H54 (cell line): Measurements from ENCODE around the gene MYO9A.
"Not testable (repeated sequence)": the region's sequence is repeated elsewhere in the genome, so short reads cannot be mapped to it uniquely, and the experiment has no call there.

Source experiments
- DNase-seq: peaks from one replicate; pipeline ENCODE4 v3.0.0; 2011; ENCODE audit warnings: low spot score, mixed read lengths; ENCODE audit not compliant: insufficient read length
- FAIRE-seq: peaks from 3 replicates; lab custom pipeline; 2011; peaks lifted over from hg19 to GRCh38; lab: Jason Lieb, UNC
- POLR2A ChIP-seq: IDR thresholded peaks from 2 replicates; pipeline ENCODE4 v1.6.1; 2011; ENCODE audit warnings: low read depth, mild to moderate bottlenecking, low read length

The MYO9A gene

GRCh38 chr15:72092691-72093090, 25.3 kb downstream of the MYO9A start:
- FAIRE-seq: no peak
- DNase-seq: no peak
- no peak for TF ChIP-seq POLR2A

DNA sequence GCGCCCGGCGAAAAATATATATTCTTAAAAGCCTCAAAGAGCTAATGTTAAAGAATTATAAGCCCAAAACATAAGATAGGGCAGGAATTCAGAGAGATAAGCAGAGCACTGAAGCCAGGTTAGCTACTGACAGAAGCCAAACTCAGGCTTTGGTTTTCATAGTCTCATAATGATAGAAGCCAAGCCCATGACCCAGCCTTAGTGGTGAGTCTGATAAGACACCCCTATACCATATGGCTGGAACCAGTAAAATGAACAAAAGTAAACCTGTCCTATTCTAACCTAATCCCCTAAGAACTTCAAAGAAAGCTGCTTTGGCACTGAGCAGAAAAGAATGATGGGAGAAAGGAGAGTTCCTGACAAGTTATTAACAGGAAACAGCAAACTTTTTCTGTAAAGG, 25.9 kb downstream of the MYO9A start:
- DNase-seq (no peak), FAIRE-seq (no peak)
- TF ChIP-seq POLR2A: no peak

DNA sequence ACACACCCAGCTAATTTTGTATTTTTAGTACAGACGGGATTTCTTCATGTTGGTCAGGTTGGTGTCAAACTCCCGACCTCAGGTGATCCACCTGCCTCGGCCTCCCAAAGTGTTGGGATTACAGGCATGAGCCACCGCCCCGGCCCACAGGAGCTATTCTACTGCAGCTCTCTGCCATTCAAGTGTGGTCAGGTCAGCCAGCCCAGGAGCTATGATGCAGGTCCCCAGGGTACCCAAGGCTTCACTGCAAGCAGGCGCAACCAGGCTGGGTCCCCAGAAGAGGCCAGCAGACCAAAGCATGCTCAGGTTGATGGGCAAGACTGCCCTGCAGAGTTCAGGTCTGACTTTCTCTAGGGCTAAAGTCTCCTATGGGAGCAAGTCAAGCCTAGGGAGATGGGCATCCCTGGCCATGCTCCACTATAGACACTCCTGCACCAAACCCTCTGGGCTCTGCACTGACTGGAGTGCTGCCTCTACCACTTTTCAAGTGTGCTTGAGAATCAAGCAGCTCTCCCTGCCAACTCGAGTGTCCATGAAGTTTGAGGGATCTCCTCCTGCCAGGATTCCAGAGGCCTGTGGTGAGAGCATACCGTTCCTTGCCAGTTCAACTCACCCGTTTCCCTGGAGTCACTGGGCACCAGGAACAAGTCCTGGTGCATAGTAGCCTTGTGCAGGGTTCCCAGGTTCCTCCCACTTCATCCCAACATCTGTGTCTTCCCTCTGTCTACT, 30.9 kb downstream of the MYO9A start:
- TF ChIP-seq POLR2A: no peak
- DNase-seq: no peak
- FAIRE-seq: no peak

GRCh38 chr15:72086010-72086697, 31.8 kb downstream of the MYO9A start:
- FAIRE-seq: no peak
- DNase-seq: no peak
- no peak for TF ChIP-seq POLR2A

GRCh38 chr15:72082176-72082575, 35.8 kb downstream of the MYO9A start:
- FAIRE-seq (no peak), DNase-seq (no peak)
- TF ChIP-seq POLR2A: no peak

DNA sequence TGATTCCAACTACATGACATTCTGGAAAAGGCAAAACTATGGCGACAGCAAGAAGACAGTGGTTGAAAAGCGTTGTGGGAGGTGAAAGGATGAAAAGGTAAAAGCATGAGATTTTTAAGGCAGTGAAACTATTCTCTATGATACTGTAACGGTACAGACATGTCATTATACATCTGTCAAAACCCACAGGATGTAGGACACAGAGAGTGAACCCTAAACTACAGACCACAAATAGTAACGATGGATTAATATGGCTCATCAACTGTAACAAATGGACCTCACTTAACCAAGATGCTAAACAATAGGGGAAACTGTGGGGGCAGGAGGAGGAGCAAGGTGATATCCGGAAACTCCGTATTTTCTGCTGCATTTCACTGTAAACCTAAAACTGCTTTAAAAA, 39.1 kb downstream of the MYO9A start:
- TF ChIP-seq POLR2A: no peak
- no peak for FAIRE-seq
- no peak for DNase-seq

DNA sequence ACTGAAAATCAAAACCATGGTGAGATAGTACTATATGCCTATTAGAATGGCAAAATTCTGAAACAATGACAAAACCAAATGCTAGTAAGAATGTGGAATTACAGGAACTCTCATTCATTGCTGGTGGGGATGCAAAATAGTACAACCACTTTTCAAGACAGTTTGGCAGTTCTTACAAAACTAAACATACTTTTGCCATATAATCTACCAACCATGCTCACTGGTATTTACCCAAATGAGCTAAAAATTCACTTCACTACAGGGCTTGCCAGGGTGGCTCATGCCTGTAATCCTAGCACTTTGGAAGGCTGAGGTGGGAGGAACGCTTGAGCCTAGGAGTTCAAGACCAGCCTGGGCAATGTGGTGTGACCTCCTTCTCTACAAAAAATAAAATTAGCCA, 40.0 kb downstream of the MYO9A start:
- FAIRE-seq (no peak), DNase-seq (no peak)
- no peak for TF ChIP-seq POLR2A

DNA sequence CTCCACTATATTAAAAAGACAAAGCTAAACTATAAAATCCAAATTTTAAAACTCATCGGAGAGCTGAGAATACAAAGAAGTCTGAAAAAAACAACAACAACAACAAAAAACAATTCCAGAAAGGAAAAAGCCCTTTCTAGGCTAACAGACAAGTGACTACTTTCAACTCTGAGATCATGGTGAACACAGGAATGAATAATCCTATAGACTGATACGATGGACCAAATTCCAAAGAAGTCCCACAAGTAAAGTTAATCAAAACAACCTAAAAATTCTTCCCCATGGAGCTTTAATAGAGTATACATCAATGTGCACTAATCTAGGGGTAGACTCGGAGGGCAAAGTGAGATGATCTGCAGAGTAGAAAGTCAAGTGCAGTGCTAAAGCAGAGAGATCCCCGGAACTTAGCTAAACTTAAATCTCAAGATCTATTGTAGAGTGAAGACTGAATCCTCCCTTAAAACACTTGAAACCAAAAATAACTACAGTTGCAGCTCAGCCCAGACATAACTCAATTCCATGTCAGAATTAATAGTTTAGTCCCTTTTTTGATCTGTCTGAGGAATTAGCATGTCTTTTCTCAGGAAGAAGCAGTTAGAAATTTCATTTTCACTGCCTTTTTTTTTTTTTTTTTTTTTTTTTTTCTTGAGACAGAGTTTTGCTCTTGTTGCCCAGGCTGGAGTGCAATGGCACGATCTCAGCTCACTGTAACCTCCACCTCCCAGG, 43.5 kb downstream of the MYO9A start:
- no peak for TF ChIP-seq POLR2A
- DNase-seq (no peak), FAIRE-seq (no peak)

- DNase-seq, FAIRE-seq: not testable (repeated sequence)
Measured at GRCh38 chr15:72071448-72071825, 46.5 kb downstream of the MYO9A start.

GRCh38 chr15:72070817-72071447, 47.0 kb downstream of the MYO9A start:
- no peak for FAIRE-seq
- TF ChIP-seq POLR2A: no peak

DNA sequence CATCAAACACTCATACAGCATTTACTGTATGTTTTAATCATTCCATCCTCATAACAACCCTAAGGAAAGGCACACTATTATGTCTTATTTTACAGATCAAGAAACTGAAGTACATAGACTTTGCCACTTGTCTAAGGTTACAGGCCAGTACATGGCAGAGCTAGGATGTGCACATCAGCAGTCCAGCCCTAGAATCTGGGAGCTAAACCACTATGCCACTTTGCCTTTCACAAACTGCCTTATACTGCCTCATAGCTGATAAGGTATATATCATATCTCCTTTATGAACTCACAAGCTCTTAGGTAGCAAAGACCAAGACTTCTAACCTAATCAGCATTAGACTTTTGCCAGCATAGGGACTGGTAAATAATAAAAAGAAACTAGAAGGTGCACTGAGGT, 49.1 kb downstream of the MYO9A start:
- no peak for TF ChIP-seq POLR2A
- DNase-seq: no peak
- no peak for FAIRE-seq

More at GRCh38 chr15:72070817-72071447, 47.0 kb downstream of the MYO9A start:
- no peak for DNase-seq

- no peak for FAIRE-seq
- TF ChIP-seq POLR2A: no peak
- DNase-seq: no peak
Measured at GRCh38 chr15:72065801-72066200, 52.1 kb downstream of the MYO9A start.

- no peak for DNase-seq
- FAIRE-seq: no peak
- TF ChIP-seq POLR2A: no peak
Measured at GRCh38 chr15:72063186-72063585, 54.8 kb downstream of the MYO9A start.

- FAIRE-seq: no peak
- no peak for DNase-seq
- no peak for TF ChIP-seq POLR2A
Measured at GRCh38 chr15:72062319-72062718, 55.6 kb downstream of the MYO9A start.
